Daoy (cell line): ENCODE data around the gene VIL1. TPM values are rescaled to one million over a fixed set of nuclear protein-coding genes. Genes with fewer than 3 reads are reported as not detected.

Experiments
- DNase-seq: peaks from one replicate; pipeline ENCODE4 v3.0.0-alpha.2; 2015; ENCODE audit warnings: low read depth
- total RNA-seq: library from RNA; depleted of rRNA; stranded (reverse); fragments of >200 nt; shearing (Covaris generic); gene quantifications from 2 replicates; pipeline ENCODE4 v1.2.3, GENCODE V29; 2014; rRNA removed

VIL1 gene
- 0.06 TPM in 1 of 2 replicates, not detected in the other for total RNA-seq

GRCh38 chr2:218418717-218419458 is at the start of gene VIL1:
Gene VIL1, plus strand, starts transcription at chr2:218419123. Its CDS starts 4,656 bp downstream, at chr2:218423779.
- no peak for DNase-seq

- no peak for DNase-seq
These were observed 49.6 kb upstream of the VIL1 start for GRCh38 chr2:218369330-218369729.

- DNase-seq: no peak
These were observed 48.4 kb upstream of the VIL1 start for GRCh38 chr2:218370410-218371063.

- DNase-seq: no peak
These were observed 47.0 kb upstream of the VIL1 start for GRCh38 chr2:218371983-218372350.

GRCh38 chr2:218374795-218375194 is 44.1 kb upstream of the VIL1 start:
- DNase-seq: no peak

- no peak for DNase-seq
These were observed 43.7 kb upstream of the VIL1 start for GRCh38 chr2:218375212-218375611.

GRCh38 chr2:218378053-218378452 is 40.9 kb upstream of the VIL1 start:
- DNase-seq: no peak

GRCh38 chr2:218381916-218382366 is 37.0 kb upstream of the VIL1 start, which contains the start of gene SLC11A1:
Gene SLC11A1, plus strand, starts transcription at chr2:218382273. Its CDS starts 96 bp downstream, at chr2:218382369.
- no peak for DNase-seq

GRCh38 chr2:218382785-218383184 is 36.1 kb upstream of the VIL1 start:
- DNase-seq: no peak

GRCh38 chr2:218383892-218384519 is 34.9 kb upstream of the VIL1 start:
- DNase-seq: no peak

GRCh38 chr2:218384975-218385374 is 33.9 kb upstream of the VIL1 start:
- no peak for DNase-seq

GRCh38 chr2:218386505-218387368 is 32.2 kb upstream of the VIL1 start:
- DNase-seq: no peak

- DNase-seq: no peak
These were observed 31.3 kb upstream of the VIL1 start for GRCh38 chr2:218387369-218388194.

GRCh38 chr2:218389333-218390150 is 29.4 kb upstream of the VIL1 start:
- no peak for DNase-seq

GRCh38 chr2:218391202-218391601 is 27.7 kb upstream of the VIL1 start:
- DNase-seq: no peak

- DNase-seq: no peak
These were observed 26.5 kb upstream of the VIL1 start for GRCh38 chr2:218392459-218392858.

- no peak for DNase-seq
These were observed 25.9 kb upstream of the VIL1 start for GRCh38 chr2:218392891-218393462.

GRCh38 chr2:218393750-218394290 is 25.1 kb upstream of the VIL1 start:
- no peak for DNase-seq
